ENCODE data around the gene RTEL1.

RTEL1 gene

DNA sequence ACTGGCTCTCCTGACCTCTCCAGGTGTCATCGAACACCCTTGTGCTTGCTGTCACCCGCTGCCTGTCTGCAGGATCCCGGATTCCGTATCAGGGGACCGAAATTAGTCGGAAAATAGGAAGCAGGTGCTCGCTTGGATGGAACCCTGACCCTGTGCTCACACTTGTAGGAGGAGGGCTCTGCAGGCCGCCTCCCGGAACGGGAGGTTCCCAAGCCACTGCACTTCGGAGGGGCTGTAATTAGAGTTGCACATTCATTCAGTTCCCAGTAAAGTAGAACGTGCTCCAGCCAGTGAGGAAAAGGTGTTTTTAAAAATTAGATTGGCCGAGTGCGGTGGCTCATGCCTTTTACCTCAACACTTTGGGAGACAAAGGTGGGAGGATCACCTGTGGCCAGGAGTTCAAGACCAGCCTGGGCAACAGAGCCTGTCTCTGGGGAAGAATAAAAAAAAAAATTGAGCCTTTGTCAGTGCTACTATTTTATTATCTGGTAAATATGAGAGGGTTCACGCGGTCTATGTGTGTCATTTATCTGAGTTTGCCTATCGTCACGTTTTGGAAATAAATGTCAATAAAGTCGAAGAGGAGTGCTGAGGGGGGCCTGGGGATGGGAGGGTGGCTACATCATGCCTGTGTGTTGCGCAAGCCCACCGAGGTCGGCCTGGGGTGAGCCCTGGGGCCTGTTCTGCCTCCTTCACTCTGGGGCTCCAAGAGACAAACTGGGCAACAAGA is 29.7 kb upstream of the RTEL1 start (continued):
- TF ChIP-seq SP2 (tag by site-specific recombination; IDR thresholded peaks at IDR 0.05), result peak; percentile 69
- no peak for TF ChIP-seq ZNF529 (tag by site-specific recombination; IDR thresholded peaks at IDR 0.05; ENCODE audit: insufficient replicate concordance)
- peak; percentile 90 for TF ChIP-seq ZBTB8A (tag by site-specific recombination; IDR thresholded peaks at IDR 0.05)
- TF ChIP-seq MEIS1 (CRISPR knock-in tag; IDR thresholded peaks at IDR 0.05; ENCODE audit: borderline replicate concordance), result no peak
- TF ChIP-seq, protein P1, sequence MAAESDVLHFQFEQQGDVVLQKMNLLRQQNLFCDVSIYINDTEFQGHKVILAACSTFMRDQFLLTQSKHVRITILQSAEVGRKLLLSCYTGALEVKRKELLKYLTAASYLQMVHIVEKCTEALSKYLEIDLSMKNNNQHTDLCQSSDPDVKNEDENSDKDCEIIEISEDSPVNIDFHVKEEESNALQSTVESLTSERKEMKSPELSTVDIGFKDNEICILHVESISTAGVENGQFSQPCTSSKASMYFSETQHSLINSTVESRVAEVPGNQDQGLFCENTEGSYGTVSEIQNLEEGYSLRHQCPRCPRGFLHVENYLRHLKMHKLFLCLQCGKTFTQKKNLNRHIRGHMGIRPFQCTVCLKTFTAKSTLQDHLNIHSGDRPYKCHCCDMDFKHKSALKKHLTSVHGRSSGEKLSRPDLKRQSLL (tag by site-specific recombination; IDR thresholded peaks at IDR 0.05), result no peak
- TF ChIP-seq ZNF10 (tag by site-specific recombination; IDR thresholded peaks at IDR 0.05), result peak; percentile 71; the same call in 1 of the 2 replicates
- peak; percentile 46; the same call in 1 of the 2 replicates for TF ChIP-seq ZNF596 (tag by site-specific recombination; IDR thresholded peaks at IDR 0.05)
- no peak for TF ChIP-seq ZNF585B (tag by site-specific recombination; IDR thresholded peaks at IDR 0.05)
- TF ChIP-seq ZNF837 (tag by site-specific recombination; IDR thresholded peaks at IDR 0.05), result no peak
- 0 out of 2 replicates have a peak, but pooled peaks have one; percentile 26 for TF ChIP-seq EGR2 (tag by site-specific recombination; IDR thresholded peaks at IDR 0.05; ENCODE audit: low read depth)
- peak; percentile 87 for TF ChIP-seq ZEB2 (tag by site-specific recombination; IDR thresholded peaks at IDR 0.05)
- TF ChIP-seq ZNF610 (tag by site-specific recombination; IDR thresholded peaks at IDR 0.05; ENCODE audit: borderline replicate concordance), result peak; percentile 70; the same call in 1 of the 2 replicates
- TF ChIP-seq YY2 (tag by site-specific recombination; IDR thresholded peaks at IDR 0.05), result no peak
- peak; percentile 97 for TF ChIP-seq ZNF600 (tag by site-specific recombination; IDR thresholded peaks at IDR 0.05)
- TF ChIP-seq, protein P2, sequence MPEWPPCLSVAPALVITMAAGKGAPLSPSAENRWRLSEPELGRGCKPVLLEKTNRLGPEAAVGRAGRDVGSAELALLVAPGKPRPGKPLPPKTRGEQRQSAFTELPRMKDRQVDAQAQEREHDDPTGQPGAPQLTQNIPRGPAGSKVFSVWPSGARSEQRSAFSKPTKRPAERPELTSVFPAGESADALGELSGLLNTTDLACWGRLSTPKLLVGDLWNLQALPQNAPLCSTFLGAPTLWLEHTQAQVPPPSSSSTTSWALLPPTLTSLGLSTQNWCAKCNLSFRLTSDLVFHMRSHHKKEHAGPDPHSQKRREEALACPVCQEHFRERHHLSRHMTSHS (tag by site-specific recombination; IDR thresholded peaks at IDR 0.05), result no peak
- no peak for TF ChIP-seq ZNF792 (tag by site-specific recombination; IDR thresholded peaks at IDR 0.05)
- TF ChIP-seq, protein P3, sequence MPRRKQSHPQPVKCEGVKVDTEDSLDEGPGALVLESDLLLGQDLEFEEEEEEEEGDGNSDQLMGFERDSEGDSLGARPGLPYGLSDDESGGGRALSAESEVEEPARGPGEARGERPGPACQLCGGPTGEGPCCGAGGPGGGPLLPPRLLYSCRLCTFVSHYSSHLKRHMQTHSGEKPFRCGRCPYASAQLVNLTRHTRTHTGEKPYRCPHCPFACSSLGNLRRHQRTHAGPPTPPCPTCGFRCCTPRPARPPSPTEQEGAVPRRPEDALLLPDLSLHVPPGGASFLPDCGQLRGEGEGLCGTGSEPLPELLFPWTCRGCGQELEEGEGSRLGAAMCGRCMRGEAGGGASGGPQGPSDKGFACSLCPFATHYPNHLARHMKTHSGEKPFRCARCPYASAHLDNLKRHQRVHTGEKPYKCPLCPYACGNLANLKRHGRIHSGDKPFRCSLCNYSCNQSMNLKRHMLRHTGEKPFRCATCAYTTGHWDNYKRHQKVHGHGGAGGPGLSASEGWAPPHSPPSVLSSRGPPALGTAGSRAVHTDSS (tag by site-specific recombination; IDR thresholded peaks at IDR 0.05), result 0 out of 2 replicates have a peak, but pooled peaks have one; percentile 8
- TF ChIP-seq HOXD13 (CRISPR knock-in tag; IDR thresholded peaks at IDR 0.05; ENCODE audit: borderline replicate concordance), result no peak
- peak; percentile 42; the same call in 1 of the 2 replicates for TF ChIP-seq REPIN1 (tag by site-specific recombination; IDR thresholded peaks at IDR 0.05; ENCODE audit: low read depth)
- peak; percentile 65 for TF ChIP-seq ZNF76 (tag by site-specific recombination; IDR thresholded peaks at IDR 0.05; ENCODE audit: borderline replicate concordance, low read depth)
- TF ChIP-seq, protein P4, sequence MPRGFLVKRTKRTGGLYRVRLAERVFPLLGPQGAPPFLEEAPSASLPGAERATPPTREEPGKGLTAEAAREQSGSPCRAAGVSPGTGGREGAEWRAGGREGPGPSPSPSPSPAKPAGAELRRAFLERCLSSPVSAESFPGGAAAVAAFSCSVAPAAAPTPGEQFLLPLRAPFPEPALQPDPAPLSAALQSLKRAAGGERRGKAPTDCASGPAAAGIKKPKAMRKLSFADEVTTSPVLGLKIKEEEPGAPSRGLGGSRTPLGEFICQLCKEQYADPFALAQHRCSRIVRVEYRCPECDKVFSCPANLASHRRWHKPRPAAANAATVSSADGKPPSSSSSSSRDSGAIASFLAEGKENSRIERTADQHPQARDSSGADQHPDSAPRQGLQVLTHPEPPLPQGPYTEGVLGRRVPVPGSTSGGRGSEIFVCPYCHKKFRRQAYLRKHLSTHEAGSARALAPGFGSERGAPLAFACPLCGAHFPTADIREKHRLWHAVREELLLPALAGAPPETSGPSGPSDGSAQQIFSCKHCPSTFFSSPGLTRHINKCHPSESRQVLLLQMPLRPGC (tag by site-specific recombination; IDR thresholded peaks at IDR 0.05), result peak; percentile 81
- peak; percentile 96 for TF ChIP-seq IKZF3 (tag by site-specific recombination; IDR thresholded peaks at IDR 0.05)
- no peak for TF ChIP-seq ZNF416 (tag by site-specific recombination; IDR thresholded peaks at IDR 0.05)
- peak; percentile 89 for TF ChIP-seq ZBTB20 (tag by site-specific recombination; IDR thresholded peaks at IDR 0.05)
- TF ChIP-seq ZNF785 (tag by site-specific recombination; IDR thresholded peaks at IDR 0.05), result no peak
- no peak for TF ChIP-seq ZNF138 (tag by site-specific recombination; IDR thresholded peaks at IDR 0.05; ENCODE audit: borderline replicate concordance)
- no peak for TF ChIP-seq ZNF221 (tag by site-specific recombination; IDR thresholded peaks at IDR 0.05; ENCODE audit: borderline replicate concordance)
- no peak for TF ChIP-seq ZNF768 (tag by site-specific recombination; IDR thresholded peaks at IDR 0.05)
- TF ChIP-seq ZNF350 (tag by site-specific recombination; IDR thresholded peaks at IDR 0.05), result no peak
- TF ChIP-seq ZNF664 (tag by site-specific recombination; IDR thresholded peaks at IDR 0.05), result no peak
- TF ChIP-seq, protein P5, sequence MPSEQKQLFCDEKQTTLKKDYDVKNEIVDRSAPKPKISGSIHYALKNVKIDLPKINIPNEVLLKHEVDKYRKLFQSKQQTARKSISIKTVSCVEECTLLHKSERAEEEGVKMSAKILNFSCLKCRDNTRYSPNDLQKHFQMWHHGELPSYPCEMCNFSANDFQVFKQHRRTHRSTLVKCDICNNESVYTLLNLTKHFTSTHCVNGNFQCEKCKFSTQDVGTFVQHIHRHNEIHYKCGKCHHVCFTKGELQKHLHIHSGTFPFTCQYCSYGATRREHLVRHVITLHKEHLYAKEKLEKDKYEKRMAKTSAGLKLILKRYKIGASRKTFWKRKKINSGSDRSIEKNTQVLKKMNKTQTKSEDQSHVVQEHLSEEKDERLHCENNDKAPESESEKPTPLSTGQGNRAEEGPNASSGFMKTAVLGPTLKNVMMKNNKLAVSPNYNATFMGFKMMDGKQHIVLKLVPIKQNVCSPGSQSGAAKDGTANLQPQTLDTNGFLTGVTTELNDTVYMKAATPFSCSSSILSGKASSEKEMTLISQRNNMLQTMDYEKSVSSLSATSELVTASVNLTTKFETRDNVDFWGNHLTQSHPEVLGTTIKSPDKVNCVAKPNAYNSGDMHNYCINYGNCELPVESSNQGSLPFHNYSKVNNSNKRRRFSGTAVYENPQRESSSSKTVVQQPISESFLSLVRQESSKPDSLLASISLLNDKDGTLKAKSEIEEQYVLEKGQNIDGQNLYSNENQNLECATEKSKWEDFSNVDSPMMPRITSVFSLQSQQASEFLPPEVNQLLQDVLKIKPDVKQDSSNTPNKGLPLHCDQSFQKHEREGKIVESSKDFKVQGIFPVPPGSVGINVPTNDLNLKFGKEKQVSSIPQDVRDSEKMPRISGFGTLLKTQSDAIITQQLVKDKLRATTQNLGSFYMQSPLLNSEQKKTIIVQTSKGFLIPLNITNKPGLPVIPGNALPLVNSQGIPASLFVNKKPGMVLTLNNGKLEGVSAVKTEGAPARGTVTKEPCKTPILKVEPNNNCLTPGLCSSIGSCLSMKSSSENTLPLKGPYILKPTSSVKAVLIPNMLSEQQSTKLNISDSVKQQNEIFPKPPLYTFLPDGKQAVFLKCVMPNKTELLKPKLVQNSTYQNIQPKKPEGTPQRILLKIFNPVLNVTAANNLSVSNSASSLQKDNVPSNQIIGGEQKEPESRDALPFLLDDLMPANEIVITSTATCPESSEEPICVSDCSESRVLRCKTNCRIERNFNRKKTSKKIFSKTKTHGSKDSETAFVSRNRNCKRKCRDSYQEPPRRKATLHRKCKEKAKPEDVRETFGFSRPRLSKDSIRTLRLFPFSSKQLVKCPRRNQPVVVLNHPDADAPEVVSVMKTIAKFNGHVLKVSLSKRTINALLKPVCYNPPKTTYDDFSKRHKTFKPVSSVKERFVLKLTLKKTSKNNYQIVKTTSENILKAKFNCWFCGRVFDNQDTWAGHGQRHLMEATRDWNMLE (tag by site-specific recombination; conservative IDR thresholded peaks at IDR 0.05; ENCODE audit: low read depth), result peak; percentile 63

Measured in HEK293 (cell line).